Measurements from ENCODE around the gene MRAP2. TPM values are rescaled to one million over a fixed set of nuclear protein-coding genes. Genes with fewer than 3 reads are reported as not detected.

Gene MRAP2
- total RNA-seq, 1 experiment from 2014 or later, result 0.38 TPM

DNA sequence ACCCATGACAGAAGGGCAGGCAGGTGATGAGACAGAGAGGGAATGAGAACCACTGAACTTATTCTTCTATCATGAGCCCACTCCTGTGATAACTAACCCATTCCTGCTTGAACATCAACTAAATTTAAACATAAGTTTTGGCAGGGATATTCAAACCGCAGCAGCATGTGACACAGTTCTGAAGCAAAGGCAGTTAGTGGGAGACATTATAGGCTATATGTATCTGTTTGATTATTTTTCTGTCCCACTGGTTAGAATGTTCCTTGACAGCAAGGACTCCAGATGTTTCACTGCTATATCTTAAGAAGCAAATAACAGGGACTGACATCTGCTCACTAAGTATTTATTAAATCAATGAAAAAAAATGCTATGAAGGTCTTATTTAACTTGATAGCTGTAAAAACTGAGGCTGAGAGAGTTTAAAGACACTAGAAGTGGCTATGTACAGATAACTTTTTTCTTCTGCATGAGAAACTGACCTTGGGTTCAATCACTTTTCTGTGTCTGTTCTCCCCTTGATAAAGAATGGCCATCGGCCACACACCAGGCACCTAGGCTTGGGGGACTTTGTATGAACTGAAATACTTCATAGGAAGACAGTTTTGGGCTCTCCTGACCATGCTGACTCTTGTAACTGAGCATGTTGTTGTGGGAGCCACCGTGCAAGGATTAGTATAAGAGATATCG is 102.9 kb downstream of the MRAP2 start:
- Mint-ChIP-seq H3K27ac (ENCODE audit: unreplicated experiment) (no peak overlapping the region), H3K9me3 (ENCODE audit: low read depth, unreplicated experiment) (peaks cover 3% of the 10 kb centered on the region), H3K36me3 (ENCODE audit: insufficient read depth, unreplicated experiment) (no peaks in the 10 kb centered on the region), H3K4me1 (ENCODE audit: low read depth, unreplicated experiment) (no peaks in the 10 kb centered on the region), H3K27me3 (ENCODE audit: unreplicated experiment) (no peaks in the 10 kb centered on the region), H3K4me3 (ENCODE audit: low read depth, unreplicated experiment) (no peak overlapping the region)
- no peak for DNase-seq
- no TSS peak for BruUV-seq (replicated peaks)
- CTCF ChIA-PET, result no interaction called here
- intact Hi-C loops (cut with micrococcal nuclease; ENCODE audit: unreplicated experiment), result no loop called here
- TF ChIP-seq, protein P1, sequence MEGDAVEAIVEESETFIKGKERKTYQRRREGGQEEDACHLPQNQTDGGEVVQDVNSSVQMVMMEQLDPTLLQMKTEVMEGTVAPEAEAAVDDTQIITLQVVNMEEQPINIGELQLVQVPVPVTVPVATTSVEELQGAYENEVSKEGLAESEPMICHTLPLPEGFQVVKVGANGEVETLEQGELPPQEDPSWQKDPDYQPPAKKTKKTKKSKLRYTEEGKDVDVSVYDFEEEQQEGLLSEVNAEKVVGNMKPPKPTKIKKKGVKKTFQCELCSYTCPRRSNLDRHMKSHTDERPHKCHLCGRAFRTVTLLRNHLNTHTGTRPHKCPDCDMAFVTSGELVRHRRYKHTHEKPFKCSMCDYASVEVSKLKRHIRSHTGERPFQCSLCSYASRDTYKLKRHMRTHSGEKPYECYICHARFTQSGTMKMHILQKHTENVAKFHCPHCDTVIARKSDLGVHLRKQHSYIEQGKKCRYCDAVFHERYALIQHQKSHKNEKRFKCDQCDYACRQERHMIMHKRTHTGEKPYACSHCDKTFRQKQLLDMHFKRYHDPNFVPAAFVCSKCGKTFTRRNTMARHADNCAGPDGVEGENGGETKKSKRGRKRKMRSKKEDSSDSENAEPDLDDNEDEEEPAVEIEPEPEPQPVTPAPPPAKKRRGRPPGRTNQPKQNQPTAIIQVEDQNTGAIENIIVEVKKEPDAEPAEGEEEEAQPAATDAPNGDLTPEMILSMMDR (IDR thresholded peaks at IDR 0.05; ENCODE audit: unreplicated experiment), result no peak

DNA sequence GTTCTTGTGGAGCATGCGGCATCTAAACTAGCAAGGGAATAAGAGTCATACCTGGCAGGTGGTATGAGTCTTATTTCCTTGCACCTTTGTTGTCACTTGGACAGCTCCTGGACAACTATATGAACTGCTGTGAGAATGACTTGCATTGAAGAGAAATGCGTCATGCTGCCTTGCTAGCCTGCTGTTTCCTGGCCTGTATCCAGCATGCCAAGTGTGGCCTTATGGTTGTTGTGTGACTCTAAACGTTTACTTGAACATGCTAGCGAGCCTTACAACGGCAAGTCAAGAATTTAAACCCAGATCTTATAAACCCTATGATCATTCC is 103.4 kb downstream of the MRAP2 start:
- H3K36me3 Mint-ChIP-seq (ENCODE audit: insufficient read depth, unreplicated experiment), result no peaks in the 10 kb centered on the region
- H3K4me3 Mint-ChIP-seq (ENCODE audit: low read depth, unreplicated experiment), result no peak overlapping the region
- CTCF ChIA-PET, result no interaction called here
- peaks cover 3% of the 10 kb centered on the region for H3K9me3 Mint-ChIP-seq (ENCODE audit: low read depth, unreplicated experiment)
- no peaks in the 10 kb centered on the region for H3K4me1 Mint-ChIP-seq (ENCODE audit: low read depth, unreplicated experiment)
- no TSS peak for BruUV-seq (replicated peaks)
- no peak for DNase-seq
- H3K27ac Mint-ChIP-seq (ENCODE audit: unreplicated experiment), result no peak overlapping the region
- no peaks in the 10 kb centered on the region for H3K27me3 Mint-ChIP-seq (ENCODE audit: unreplicated experiment)
- intact Hi-C loops (cut with micrococcal nuclease; ENCODE audit: unreplicated experiment), result no loop called here
- TF ChIP-seq, protein P1 (IDR thresholded peaks at IDR 0.05; ENCODE audit: unreplicated experiment), result no peak

DNA sequence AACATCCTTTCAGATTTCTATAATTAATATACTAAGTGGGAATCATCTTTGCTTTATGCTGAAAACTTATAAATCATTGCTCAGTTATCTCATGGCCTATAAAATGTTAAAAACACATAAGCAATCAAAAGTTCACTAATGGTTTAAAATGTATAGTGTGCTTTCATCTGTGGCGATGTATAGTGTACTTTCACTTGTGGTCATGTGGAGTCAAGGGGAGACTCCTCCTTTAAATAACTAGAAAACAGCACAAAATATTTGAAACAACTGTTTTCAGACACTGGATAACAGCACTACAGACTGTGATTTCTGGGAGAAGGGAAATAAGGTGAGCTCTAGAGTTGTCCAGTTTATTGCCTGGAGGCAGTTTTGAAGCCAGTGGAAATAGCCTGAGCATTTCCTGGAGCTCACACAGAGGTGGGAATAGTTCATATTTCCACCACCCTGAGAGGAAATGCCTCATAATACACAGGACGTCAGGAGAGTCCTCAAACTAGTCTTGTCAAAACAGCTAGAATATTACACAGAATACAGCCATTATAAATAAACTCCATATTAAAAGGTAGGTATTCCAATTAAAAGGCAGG is 104.5 kb downstream of the MRAP2 start:
- Mint-ChIP-seq H3K4me3 (ENCODE audit: low read depth, unreplicated experiment) (no peak overlapping the region), H3K36me3 (ENCODE audit: insufficient read depth, unreplicated experiment) (no peaks in the 10 kb centered on the region), H3K27ac (ENCODE audit: unreplicated experiment) (no peak overlapping the region), H3K9me3 (ENCODE audit: low read depth, unreplicated experiment) (no peaks in the 10 kb centered on the region), H3K27me3 (ENCODE audit: unreplicated experiment) (no peaks in the 10 kb centered on the region), H3K4me1 (ENCODE audit: low read depth, unreplicated experiment) (no peaks in the 10 kb centered on the region)
- TF ChIP-seq, protein P1 (IDR thresholded peaks at IDR 0.05; ENCODE audit: unreplicated experiment), result no peak
- BruUV-seq (replicated peaks), result no TSS peak
- no peak for DNase-seq
- CTCF ChIA-PET, result interaction anchor here (0.5 kb wide), 1 partner anchor 617 kb away, joined by 7 read pairs; no protein-coding TSS in a partner anchor
- intact Hi-C loops (cut with micrococcal nuclease; ENCODE audit: unreplicated experiment), result no loop called here

DNA sequence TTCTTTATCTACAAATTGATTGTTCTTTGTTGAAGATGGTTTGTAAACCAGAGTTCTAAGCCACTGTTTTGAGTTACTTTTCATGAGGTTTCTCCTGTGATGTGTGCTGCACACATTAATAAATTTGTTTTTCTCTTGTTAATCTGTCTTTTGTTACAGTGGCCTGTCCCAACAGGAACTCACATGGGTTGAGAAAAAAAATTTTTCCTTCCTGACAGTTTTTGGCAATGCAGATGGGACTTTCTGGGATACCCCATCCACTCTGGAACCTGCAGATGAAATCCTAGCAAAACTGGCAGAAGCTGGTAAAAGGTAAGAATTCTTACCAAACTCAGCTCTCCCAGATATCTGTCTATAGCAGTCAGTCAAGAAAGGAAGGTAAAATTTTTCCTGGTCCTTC is 105.7 kb downstream of the MRAP2 start:
- H3K27me3 Mint-ChIP-seq (ENCODE audit: unreplicated experiment), result no peaks in the 10 kb centered on the region
- TF ChIP-seq, protein P1 (IDR thresholded peaks at IDR 0.05; ENCODE audit: unreplicated experiment), result no peak
- H3K4me3 Mint-ChIP-seq (ENCODE audit: low read depth, unreplicated experiment), result no peak overlapping the region
- H3K27ac Mint-ChIP-seq (ENCODE audit: unreplicated experiment), result no peak overlapping the region
- DNase-seq, result no peak
- H3K9me3 Mint-ChIP-seq (ENCODE audit: low read depth, unreplicated experiment), result no peaks in the 10 kb centered on the region
- H3K4me1 Mint-ChIP-seq (ENCODE audit: low read depth, unreplicated experiment), result no peaks in the 10 kb centered on the region
- intact Hi-C loops (cut with micrococcal nuclease; ENCODE audit: unreplicated experiment), result no loop called here
- no peaks in the 10 kb centered on the region for H3K36me3 Mint-ChIP-seq (ENCODE audit: insufficient read depth, unreplicated experiment)
- CTCF ChIA-PET, result no interaction called here
- no TSS peak for BruUV-seq (replicated peaks)

Other genes starting within 250 kb of the MRAP2 start
- gene RIPPLY2, start 180.4 kb upstream of the MRAP2 start, total RNA-seq (2022), result 0.31 TPM in 1 of 2 replicates, not detected in the other
- gene CYB5R4, start 174.1 kb upstream of the MRAP2 start, total RNA-seq (2022), result 23.3 and 28.3 TPM in 2 replicates
- 6.3 and 8.2 TPM in 2 replicates for gene CEP162, start 193.9 kb downstream of the MRAP2 start, total RNA-seq (2022)

Measured in Calu3 (cell line).